Choroid plexus epithelial cell (primary cell): ENCODE measurements around the gene SYNE2.
"Not testable (repeated sequence)": the region's sequence is repeated elsewhere in the genome, so short reads cannot be mapped to it uniquely, and the experiment has no call there.

Experiments used
- DNase-seq: peaks from one replicate; pipeline ENCODE4 v3.0.0-alpha.2; 2010; ENCODE audit warnings: low read depth
- H3K4me3 ChIP-seq: 2 replicates; pipeline ENCODE4 v1.5.1; 2011; ENCODE audit warnings: low read depth, mild to moderate bottlenecking, control low read depth, low read length, moderate library complexity
- TF ChIP-seq, protein P1 (sequence below): conservative IDR thresholded peaks from 2 replicates; pipeline ENCODE4 v1.5.1; 2011; ENCODE audit warnings: low read depth, mild to moderate bottlenecking, control low read depth, inconsistent platforms, low read length, moderate library complexity

The SYNE2 gene

DNA sequence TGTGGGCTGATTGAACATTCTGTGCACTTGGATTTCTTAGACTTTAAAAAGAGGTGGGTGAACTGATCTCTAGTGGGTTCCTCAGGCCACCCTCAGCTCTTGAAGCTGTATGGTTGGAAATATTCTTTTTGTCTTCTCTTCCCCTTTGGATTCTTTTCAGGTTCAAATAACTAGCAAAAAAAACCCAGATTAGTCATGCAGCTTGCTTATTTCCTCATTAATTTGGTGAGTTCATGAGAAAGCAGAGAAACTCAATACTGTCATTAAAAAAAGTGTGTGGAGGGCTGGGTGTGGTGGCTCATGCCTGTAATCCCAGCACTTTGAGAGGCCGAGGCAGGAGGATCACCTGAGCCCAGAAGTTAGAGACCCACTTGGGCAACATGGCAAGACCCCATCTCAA lies 258.0 kb downstream of the SYNE2 start:
- DNase-seq: peak; percentile 13
- TF ChIP-seq, protein P1, sequence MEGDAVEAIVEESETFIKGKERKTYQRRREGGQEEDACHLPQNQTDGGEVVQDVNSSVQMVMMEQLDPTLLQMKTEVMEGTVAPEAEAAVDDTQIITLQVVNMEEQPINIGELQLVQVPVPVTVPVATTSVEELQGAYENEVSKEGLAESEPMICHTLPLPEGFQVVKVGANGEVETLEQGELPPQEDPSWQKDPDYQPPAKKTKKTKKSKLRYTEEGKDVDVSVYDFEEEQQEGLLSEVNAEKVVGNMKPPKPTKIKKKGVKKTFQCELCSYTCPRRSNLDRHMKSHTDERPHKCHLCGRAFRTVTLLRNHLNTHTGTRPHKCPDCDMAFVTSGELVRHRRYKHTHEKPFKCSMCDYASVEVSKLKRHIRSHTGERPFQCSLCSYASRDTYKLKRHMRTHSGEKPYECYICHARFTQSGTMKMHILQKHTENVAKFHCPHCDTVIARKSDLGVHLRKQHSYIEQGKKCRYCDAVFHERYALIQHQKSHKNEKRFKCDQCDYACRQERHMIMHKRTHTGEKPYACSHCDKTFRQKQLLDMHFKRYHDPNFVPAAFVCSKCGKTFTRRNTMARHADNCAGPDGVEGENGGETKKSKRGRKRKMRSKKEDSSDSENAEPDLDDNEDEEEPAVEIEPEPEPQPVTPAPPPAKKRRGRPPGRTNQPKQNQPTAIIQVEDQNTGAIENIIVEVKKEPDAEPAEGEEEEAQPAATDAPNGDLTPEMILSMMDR: no peak
- H3K4me3 ChIP-seq: no peak overlapping the region

DNA sequence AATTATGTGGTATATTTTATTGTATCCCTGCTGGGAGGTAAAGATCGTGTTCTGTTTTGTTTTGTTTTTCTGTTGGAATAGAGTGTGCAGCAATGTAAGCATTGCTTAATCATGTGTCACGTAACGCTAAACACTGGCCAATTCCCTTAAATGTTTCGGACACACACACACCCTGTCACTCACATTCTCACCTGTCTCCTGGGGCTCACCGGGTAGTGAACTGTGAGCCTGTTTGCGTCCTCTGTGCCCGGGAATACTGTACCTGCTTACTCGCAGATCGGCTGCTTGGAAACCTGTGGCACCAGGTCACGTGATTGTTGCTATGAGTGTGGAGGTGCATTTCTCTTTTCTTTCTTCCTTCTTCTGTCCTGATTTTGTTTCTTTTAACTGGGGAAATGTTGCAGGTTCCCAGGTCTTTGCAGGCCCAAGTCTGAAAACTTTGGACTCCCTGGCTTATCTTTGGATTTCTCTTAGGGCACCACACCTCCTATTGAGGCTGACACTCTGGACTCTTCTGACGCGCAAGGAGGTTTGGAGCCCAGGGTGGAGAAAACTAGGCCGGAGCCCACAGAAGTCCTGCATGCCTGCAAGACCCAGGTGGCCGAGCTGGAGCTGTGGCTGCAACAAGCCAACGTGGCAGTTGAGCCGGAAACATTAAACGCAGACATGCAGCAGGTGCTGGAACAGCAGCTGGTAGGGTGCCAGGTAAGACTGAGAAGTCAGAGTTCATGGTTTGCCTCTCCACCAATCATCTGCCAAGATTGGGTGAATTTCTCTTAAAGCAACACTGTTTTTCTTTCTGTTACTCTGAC lies 260.3 kb downstream of the SYNE2 start:
- peak; percentile 46 for DNase-seq
- TF ChIP-seq, protein P1: no peak
- no peak overlapping the region for H3K4me3 ChIP-seq

DNA sequence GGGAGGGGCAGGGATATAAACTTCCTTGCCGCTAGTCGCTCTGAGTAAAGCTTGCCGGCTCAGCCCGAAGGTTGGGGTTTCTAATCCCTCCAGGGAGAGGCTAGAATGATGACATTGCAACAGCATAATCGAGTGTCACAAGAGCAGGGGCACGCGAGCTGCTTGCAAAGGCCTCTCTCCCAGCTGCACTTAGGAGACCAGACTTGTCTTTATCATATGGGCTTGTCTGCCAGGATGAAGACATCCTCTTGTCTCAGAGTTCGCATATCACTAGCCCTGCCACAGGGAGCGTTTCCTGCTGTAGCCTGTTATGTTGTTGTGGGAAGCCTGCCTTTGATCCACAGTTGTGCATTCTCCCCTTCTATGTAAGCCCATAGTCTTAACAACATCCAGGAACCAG lies 261.4 kb downstream of the SYNE2 start:
- TF ChIP-seq, protein P1: no peak

GRCh38 chr14:64114796-64115195 lies 262.0 kb downstream of the SYNE2 start:
- DNase-seq: no peak
- TF ChIP-seq, protein P1: no peak

More for the DNA sequence above, 261.4 kb downstream of the SYNE2 start:
- DNase-seq: peak; percentile 33
- no peak overlapping the region for H3K4me3 ChIP-seq

GRCh38 chr14:64115401-64115800 lies 262.6 kb downstream of the SYNE2 start:
- TF ChIP-seq, protein P1: no peak
- no peak overlapping the region for H3K4me3 ChIP-seq
- no peak for DNase-seq

More at GRCh38 chr14:64114796-64115195, 262.0 kb downstream of the SYNE2 start:
- H3K4me3 ChIP-seq: no peak overlapping the region

DNA sequence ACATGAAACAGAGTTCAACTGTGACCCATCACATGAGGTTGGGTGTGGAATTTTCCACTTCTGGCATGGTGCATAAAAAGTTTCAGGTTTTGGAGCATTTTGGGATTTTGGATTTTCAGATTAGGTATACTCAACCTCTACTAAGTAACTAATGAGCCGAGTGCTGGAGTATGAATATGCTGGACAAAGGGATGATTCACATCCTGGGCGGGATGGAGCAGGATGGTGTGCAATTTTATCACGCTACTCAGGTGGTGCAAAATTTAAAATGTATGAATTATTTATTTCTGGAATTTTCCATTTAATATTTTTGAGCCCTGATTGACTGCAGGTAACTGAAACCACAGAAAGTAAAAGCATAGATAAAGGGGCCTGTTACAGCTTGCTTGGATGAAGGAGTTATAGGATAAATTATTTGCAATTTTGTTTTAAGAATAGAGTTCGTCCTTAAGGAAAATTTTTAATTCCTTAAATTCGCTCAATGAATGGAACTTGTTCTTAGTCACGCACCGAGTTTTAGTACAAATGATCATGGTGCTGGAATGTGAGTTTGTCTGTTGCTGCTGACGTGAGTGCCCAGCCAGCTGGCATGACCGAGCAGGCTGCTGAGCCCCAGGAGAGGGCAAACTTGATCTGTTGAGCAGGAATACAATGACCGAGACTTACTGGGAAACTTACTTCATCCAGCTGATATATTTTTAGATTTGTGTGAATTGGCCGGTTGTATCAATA lies 265.0 kb downstream of the SYNE2 start:
- DNase-seq: peak; percentile 7
- no peak overlapping the region for H3K4me3 ChIP-seq
- TF ChIP-seq, protein P1: no peak

DNA sequence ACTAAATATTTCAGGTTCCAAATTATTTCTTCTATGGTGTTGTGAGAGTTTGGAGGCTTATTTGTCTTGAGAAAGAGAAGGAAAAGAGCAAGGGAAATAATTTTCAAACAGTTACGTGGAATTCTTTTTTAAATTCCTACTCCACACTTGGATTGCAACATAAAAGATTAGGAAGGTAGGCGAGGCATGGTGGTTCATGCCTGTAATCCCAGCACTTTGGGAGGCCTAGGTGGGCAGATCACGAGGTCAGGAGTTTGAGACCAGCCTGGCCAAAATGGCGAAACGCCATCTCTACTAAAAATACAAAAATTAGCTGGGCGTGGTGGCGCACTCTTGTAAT lies 265.6 kb downstream of the SYNE2 start:
- DNase-seq, H3K4me3 ChIP-seq: not testable (repeated sequence)
